DND-41 (cell line): Measurements from ENCODE around the gene BRSK2.

Source experiments
- EZH2 ChIP-seq: IDR thresholded peaks from 3 replicates; pipeline ENCODE4 v1.6.1; 2012; ENCODE audit warnings: borderline replicate concordance, low read depth, mild to moderate bottlenecking, moderate library complexity, low read length, inconsistent platforms; ENCODE audit not compliant: severe bottlenecking
- TF ChIP-seq, protein P1 (sequence below): IDR thresholded peaks from 2 replicates; pipeline ENCODE4 v1.5.1; 2012; ENCODE audit warnings: borderline replicate concordance, low read length, moderate library complexity, mild to moderate bottlenecking; ENCODE audit not compliant: poor library complexity, severe bottlenecking; ENCODE audit errors: extremely low read depth

DNA sequence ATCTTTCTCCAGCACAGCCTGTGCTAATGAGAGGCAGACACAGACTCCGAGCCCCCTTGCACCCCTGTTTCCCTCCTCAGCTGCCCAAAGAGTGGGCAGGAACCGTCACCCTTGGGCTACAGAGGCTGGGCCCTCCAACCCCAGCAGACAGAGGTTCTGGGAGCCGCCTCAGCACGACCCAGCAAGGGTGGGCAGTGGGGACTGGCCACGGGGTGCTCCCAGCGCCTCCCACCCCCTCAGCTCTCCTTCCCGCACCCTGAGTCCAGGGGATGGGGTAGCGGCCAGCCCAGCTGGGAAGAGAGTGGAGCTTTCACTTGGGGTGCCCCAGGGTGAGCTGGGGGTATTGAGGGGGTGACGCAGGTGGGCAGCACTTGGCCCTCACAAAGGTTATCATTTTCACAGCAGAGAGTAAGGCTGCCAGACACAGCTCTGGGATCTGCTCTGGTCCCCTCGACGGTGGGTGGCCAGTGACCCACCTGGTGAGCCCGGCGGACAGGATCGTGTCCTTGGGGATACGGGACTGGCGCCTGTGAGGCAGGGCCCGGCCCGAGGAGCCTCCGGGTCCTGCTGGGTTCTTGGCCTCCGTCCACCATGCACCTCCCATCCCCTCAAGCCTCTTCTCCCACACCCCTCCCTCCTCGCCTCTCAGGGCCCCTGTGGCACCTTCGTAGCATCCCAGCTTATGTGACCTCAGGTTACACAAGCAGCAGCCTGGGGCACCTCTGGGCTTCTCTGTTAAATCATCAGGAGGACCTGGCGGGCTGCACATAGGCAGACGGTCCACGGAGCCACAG, 14.4 kb upstream of the BRSK2 start:
- TF ChIP-seq, protein P1, sequence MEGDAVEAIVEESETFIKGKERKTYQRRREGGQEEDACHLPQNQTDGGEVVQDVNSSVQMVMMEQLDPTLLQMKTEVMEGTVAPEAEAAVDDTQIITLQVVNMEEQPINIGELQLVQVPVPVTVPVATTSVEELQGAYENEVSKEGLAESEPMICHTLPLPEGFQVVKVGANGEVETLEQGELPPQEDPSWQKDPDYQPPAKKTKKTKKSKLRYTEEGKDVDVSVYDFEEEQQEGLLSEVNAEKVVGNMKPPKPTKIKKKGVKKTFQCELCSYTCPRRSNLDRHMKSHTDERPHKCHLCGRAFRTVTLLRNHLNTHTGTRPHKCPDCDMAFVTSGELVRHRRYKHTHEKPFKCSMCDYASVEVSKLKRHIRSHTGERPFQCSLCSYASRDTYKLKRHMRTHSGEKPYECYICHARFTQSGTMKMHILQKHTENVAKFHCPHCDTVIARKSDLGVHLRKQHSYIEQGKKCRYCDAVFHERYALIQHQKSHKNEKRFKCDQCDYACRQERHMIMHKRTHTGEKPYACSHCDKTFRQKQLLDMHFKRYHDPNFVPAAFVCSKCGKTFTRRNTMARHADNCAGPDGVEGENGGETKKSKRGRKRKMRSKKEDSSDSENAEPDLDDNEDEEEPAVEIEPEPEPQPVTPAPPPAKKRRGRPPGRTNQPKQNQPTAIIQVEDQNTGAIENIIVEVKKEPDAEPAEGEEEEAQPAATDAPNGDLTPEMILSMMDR: no peak
- no peak for TF ChIP-seq EZH2
